GM19372 (cell line): Measurements from ENCODE around the gene PA2G4.
"Not testable (repeated sequence)": the region's sequence is repeated elsewhere in the genome, so short reads cannot be mapped to it uniquely, and the experiment has no call there.

Source experiments
- ATAC-seq: cut with Tn5 transposase; IDR thresholded peaks from one replicate; pipeline ENCODE4 v1.9.1; 2021; ENCODE audit warnings: mild to moderate bottlenecking, low read depth, moderate library complexity; ENCODE audit not compliant: unreplicated experiment

The PA2G4 gene

DNA sequence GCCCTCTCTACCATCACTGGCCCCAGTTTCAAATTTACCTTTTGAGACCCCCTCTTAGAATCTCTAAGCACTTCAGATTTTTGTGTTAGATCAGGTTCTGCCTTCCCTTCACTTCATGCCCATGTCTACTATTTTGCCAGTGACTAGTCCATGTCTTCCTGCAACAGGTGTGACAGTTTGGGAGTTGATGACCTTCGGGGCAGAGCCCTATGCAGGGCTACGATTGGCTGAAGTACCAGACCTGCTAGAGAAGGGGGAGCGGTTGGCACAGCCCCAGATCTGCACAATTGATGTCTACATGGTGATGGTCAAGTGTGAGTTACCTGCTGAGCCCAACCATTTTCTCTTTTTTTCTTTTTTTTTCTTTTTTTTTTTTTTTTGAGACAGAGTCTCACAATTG, 5.8 kb upstream of the PA2G4 start:
- ATAC-seq, result no peak

DNA sequence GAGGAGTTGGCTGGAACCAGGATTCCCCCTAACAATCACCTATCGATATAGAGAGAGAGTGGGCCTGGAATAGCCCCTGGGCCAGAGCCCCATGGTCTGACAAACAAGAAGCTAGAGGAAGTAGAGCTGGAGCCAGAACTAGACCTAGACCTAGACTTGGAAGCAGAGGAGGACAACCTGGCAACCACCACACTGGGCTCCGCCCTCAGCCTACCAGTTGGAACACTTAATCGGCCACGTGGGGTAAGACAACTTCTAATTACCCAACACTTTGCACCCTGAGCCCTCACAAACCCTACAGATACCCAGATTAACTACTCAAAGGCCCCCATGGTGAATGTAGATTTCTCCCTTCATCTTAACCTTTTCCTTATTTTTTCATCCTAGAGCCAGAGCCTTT, 4.6 kb upstream of the PA2G4 start:
- ATAC-seq, result no peak

DNA sequence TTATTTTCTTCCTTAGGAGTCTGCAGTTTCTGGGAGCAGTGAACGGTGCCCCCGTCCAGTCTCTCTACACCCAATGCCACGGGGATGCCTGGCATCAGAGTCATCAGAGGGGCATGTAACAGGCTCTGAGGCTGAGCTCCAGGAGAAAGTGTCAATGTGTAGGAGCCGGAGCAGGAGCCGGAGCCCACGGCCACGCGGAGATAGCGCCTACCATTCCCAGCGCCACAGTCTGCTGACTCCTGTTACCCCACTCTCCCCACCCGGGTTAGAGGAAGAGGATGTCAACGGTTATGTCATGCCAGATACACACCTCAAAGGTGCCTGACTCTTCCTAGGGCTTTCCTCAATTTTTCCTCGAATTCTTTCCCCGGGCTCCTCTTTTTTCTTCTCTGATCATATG, 3.3 kb upstream of the PA2G4 start:
- no peak for ATAC-seq

DNA sequence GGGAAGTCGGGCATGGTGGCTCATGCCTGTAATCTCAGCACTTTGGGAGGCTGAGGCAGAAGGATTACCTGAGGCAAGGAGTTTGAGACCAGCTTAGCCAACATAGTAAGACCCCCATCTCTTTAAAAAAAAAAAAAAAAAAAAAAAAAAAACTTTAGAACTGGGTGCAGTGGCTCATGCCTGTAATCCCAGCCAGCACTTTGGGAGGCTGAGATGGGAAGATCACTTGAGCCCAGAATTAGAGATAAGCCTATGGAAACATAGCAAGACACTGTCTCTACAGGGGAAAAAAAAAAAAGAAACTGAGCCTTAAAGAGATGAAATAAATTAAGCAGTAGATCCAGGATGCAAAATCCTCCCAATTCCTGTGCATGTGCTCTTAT, 1.7 kb upstream of the PA2G4 start:
- ATAC-seq, result no peak

DNA sequence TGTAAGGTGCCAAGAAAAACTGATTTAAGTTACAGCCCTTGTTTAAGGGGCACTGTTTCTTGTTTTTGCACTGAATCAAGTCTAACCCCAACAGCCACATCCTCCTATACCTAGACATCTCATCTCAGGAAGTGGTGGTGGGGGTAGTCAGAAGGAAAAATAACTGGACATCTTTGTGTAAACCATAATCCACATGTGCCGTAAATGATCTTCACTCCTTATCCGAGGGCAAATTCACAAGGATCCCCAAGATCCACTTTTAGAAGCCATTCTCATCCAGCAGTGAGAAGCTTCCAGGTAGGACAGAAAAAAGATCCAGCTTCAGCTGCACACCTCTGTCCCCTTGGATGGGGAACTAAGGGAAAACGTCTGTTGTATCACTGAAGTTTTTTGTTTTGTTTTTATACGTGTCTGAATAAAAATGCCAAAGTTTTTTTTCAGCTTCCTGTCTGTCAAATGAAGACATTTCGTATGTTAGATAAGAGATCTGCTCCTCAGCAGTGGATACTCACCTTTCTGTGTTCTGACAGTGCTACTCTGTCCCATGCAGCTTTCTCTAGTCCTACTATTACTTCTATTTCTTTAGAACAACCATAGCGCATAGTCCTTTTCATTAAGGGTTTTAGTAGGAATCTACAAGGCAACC, 1.2 kb upstream of the PA2G4 start:
- no peak for ATAC-seq

DNA sequence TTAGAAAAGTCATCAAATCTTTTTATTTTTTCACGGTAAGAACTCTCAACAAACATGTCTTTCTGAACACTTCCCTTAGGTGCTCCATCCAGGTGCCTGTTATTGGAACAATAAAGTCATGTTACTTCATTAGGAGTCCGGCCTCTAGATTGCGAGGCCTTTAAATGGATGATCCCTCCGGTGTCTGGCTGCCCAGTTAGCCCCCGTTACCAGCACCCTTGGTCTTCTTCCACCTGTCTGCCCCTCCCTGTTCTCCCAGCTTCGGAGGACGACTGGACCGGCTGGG, 593 bp upstream of the PA2G4 start:
- no peak for ATAC-seq

DNA sequence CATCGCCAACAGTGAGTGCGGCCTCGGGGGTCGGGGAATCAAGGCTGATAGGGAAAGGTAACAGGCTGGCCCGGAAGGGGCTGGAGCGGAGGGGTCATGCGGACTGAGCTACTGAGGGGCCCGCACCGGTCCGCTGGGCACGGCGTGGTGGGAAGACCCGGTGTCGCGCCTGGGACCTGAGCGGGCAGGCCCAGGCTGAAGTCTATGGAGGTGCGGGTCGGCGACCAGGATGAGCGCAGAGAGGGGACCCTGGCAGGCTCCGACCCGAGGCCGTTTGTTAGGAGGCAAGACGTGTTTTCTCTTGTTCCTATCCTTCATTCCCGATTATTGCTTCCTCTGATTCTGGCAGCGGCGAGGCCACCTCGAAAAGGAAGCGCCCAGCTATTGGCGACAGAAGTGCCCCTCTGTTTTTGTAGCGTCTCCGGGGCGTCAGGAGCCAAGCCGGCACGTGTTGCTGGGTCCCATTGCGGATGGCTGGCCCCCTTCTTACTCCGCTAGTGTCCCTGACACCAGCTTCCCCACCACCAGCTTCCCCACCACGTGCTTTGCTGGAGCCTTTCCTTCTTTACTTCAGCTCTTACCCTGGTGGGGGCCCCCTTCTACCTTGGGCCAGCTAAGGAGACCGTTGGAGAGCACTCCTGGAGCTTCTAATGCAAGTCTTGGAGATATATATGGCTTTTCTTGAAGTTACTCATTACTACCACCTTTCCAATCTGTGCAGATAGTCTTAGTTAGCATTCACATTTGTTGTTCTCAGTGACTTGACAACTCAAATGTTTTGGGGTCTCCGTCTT, 653 bp downstream of the PA2G4 start:
- peak; percentile 3 for ATAC-seq

DNA sequence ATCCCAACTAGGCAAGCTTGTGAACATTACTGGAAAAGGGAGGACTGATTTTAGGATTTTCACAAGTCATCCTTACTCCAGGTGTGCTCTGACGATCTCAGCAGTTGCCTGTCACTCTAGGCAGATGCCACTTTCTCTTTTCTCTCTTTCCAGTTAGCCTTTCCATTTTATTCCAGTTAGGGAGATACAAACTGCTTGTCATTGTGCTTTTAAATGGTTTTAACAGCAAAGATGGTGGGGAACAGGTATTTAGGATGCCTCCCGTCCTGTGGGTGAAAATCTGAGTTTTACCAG, 1.2 kb downstream of the PA2G4 start:
- ATAC-seq, result no peak

DNA sequence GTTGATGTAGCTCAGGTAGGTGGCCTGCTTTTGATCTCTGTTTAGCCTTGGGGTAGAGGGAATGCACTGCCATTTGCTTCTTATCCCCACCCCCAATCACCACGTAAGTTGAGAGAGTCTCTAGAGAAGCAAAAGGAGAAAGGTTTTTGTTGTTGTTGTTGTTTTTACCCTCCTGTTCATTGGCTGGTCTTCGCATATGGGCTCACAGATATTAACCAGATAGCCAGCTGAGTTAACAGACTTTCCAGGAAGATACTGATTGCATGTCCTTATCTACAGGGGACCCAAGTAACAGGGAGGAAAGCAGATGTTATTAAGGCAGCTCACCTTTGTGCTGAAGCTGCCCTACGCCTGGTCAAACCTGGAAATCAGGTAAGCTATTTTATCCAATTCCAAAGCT, 2.9 kb downstream of the PA2G4 start:
- no peak for ATAC-seq

DNA sequence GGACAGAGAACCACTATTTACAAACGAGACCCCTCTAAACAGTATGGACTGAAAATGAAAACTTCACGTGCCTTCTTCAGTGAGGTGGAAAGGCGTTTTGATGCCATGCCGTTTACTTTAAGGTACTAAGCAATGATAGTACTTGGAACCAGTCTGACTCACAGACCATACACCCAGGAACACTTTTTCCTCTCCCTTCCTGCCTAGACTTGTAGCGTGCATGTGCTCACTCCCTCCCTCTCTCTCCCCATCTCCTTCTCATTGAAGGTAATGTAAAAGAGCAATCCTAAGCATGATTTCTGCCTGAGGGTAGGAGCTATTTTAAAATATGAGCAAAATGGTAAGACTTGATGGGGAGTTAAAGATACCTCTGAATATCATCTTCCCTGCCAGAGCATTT, 6.2 kb downstream of the PA2G4 start:
- no peak for ATAC-seq

DNA sequence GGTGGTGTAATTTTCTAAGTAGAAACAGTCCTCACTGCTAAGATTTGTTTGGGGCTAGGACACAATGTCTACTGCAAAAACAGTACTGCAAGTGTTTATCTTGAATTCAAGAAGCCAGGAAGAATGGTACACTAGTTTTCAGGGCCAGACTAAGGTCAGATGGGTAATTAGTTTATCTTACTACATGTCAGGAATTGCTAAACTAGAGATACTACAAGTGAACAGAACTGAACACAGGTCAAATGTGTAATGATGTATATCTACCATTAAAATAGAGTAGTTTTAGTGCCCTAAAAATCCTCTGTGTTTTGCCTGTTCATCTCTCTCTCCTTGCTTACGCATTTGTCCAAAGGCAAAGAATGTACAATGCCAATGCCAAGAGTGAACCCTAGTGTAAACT, 9.7 kb downstream of the PA2G4 start:
- ATAC-seq, result no peak

DNA sequence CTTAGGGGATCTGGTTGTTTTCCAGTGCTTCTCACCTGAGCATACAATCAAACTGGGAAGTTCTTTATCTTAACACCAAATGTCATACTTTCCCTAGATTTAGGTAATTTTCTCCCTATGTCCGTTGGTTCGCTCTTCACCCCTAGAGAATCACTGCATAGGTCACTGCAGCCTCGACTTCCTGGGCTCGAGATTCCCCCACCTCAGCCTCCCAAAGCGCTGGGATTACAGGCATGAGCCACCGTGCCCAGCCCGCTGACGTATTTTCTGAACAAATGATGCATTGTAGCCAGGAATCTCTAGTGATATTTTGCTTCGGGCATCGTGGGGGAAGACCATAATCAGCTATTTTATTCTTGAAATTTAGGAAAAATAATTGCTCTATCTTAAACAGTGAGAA, 11.0 kb downstream of the PA2G4 start:
- no peak for ATAC-seq

DNA sequence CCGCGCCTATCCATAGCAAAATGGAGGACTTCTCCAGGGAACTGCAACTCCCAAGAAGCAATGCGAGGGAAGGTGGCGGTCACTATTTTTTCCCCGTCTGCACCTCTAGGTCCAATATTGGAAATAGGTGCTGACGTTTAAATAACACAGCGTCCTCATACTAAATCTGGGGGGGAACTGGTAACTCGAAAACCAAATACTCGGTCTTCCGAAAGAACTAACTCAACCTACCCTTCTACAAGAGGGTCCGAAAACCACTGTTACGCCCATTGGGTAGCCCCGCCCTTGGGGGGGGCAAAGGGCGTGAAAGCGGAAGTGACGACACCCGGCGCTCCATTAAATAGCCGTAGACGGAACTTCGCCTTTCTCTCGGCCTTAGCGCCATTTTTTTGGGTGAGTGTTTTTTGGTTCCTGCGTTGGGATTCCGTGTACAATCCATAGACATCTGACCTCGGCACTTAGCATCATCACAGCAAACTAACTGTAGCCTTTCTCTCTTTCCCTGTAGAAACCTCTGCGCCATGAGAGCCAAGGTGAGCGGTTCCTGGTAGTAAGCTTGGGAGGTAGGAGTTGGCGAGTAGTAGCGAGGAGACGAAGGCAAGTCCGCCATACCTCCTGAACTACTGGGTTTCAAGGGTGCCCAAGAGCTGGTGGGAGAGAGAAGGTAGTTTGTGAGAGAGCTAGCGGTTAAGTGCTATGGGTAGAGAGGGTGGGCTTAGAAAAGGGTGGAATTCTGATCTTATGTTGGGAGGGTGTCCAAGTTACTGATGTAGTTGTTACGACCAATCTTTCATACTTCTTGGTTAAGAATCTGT, 12.1 kb downstream of the PA2G4 start, which contains the start of gene RPL41:
Gene RPL41 (plus strand): TSS at position 367 of the 815 bp plus-strand sequence.
- ATAC-seq, result peak; percentile 43

DNA sequence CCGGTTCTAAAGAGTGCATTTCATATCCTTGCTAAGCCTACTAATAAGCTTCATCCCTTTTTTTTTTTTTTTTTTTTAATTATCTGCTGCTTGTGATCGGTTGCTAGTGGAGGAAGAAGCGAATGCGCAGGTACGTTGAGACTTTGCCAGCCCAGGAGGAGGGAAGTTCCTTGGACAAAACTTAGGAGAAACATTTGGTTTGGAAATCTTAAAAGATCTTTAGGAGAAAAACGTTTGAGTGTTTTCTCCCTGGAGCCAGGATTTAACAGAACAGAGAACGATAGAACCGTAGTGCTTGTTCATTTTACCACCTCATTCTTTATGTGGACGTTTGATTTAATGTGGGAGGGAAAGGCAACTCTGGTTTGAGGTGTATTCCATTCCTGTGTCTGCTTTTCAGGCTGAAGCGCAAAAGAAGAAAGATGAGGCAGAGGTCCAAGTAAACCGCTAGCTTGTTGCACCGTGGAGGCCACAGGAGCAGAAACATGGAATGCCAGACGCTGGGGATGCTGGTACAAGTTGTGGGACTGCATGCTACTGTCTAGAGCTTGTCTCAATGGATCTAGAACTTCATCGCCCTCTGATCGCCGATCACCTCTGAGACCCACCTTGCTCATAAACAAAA, 12.8 kb downstream of the PA2G4 start:
- ATAC-seq, result not testable (repeated sequence)

DNA sequence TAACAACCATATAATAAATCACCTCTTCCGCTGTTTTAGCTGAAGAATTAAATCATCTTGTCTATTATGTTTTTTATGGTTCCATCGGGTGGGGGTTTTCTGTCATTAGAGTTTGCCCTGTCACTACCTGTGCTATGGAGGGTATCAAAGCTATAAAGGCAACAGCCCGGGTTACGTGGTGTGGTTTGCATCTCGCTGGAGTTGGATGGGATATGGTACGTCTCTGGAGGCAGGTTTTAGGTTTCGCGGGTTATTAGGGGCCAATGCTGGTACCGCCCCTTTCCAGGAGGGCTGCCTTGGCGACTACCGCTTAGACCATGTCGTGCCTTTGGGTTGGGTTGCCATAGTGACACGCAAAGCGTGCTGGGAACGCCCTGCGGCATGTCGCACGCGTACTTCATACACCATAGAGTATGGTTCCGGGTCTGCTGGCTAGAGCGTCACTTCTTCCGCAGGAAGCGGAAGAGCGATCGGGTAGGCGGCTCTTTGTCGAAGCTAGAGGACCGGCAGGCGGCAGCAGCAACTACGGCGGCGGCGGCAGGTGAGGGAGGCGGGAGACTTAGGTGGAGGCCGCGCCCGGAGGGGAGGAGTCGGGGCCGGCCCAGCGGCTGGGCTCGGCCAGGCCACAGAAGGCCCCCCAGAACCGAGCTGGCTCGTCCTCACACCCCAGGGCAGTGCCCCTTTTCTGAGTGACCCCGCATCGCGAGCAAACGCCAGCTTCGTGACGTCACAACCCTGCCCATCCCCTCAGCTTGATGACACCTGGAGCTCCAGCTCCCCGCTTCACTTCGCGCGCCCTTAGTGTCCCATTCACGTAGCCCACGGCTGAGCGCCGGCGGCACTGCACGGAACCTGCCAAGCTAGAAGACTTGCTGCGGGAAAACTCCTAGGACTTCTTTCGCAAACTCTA, 13.7 kb downstream of the PA2G4 start, which contains the start of gene ZC3H10:
Gene ZC3H10 (plus strand): TSS at position 489 of the 910 bp plus-strand sequence. CDS start 2,297 bp downstream, outside the sequence.
- ATAC-seq, result peak; percentile 74

DNA sequence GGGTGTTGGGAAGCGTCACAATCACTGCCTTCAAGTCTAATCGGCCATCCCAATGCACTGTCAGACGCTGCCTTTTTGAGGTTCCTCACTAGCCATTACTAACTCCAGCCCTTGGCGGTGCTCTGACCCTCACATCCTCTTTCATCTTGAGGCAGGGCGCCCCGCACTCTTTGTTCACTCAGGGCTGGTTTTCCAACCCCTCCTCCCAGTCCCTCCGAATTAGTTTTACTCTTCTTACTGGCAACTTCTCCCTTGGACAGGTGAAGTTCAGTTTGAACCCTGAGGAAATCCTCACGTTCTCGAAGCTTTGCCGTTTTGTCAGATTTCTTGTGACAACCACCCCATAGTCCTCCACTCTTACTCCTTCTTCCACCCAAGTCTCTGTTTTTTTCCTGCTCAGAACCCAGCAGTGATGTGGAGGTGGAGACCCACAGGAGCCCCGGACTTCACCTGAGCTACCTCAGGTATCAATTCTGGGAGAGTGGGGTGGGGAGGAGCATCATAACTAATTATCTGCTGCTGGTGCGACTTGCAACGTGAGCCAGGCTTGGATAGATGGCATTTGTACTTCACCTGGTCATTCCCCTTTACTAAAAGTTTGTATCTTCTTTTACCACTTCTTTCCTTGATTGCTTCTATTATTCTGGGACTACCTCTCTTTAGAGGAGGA, 14.5 kb downstream of the PA2G4 start:
- ATAC-seq, result no peak

DNA sequence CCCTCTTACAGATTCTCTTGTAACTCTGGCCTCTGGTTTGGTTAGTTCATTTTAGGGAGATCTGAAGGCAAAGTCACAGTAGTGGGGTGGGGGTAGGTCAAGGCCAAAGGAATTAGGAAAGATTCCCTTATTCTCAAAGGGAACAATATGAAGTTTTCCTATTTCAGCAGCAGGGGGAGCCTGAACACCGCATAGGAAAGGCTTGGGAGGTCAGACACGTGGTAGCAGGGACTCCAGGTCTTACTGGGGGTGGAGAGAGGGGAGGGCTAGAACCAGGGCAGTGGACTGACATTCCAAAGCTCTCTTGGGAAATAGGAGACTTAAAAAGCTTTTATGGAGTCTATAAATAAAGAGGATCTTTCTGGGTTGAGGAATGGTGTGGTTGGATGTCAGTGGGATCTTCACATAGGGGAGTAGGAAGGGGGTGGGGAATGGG, 15.0 kb downstream of the PA2G4 start:
- no peak for ATAC-seq

DNA sequence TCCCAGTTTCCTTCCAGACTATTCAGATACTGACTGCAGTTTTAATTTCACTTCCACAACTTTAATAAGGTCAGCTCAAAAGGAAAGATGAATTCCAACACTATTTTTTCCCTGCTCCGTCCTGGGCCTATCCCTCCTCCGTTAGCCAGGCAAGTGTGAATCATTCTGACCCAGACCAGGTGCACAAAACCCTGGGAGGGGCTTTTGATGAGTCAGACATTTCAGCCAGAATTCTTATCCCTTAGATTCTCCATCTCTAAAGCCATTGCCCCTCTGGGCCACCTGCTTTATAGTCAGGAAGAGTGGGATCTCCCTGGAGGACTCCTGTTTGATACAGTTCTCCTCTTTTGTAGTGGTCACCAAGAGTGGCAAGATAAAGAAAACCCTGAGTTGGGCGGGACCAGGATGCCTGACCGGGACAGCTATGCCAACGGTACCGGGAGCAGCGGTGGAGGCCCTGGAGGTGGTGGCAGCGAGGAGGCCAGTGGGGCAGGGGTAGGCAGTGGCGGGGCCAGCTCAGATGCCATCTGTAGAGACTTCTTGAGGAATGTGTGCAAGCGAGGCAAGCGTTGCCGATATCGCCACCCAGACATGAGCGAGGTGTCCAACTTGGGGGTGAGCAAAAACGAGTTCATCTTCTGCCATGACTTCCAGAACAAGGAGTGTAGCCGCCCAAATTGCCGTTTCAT, 15.9 kb downstream of the PA2G4 start:
- no peak for ATAC-seq
